AG08396 (cell line): ENCODE data around the gene SLC16A14.
"Not testable (repeated sequence)": the region's sequence is repeated elsewhere in the genome, so short reads cannot be mapped to it uniquely, and the experiment has no call there.

ENCODE experiments used
- DNase-seq: peaks from one replicate; pipeline ENCODE4 v3.0.0; 2012; ENCODE audit warnings: low spot score, mixed read lengths

The SLC16A14 gene, protein sequence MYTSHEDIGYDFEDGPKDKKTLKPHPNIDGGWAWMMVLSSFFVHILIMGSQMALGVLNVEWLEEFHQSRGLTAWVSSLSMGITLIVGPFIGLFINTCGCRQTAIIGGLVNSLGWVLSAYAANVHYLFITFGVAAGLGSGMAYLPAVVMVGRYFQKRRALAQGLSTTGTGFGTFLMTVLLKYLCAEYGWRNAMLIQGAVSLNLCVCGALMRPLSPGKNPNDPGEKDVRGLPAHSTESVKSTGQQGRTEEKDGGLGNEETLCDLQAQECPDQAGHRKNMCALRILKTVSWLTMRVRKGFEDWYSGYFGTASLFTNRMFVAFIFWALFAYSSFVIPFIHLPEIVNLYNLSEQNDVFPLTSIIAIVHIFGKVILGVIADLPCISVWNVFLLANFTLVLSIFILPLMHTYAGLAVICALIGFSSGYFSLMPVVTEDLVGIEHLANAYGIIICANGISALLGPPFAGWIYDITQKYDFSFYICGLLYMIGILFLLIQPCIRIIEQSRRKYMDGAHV

DNA sequence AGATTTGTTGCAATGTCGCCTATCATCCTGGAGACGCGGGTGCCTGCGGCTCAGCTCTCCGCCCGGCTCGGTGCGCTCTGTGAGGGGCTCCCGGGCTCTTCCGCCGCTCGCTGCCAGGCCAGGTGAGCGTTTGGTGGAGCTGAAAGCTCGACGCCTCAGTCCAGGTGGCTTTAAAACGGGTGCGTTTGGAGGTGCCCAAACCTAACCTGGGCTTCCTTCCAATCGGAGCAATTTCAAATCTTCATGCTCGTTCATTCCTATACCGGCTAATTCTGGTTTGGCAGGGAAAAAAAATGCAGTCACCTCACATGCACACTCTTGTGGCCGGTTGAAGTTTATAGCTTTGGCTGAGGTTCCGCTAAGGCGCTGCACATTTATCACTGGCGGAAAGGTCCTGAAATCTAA lies at the start of gene SLC16A14:
TSS of gene SLC16A14 (minus strand) at position 274 of the 405 bp plus-strand sequence. CDS start 9,572 bp downstream, outside the sequence.
- peak; percentile 56 for DNase-seq

- no peak for DNase-seq
Measured at GRCh38 chr2:230106771-230107170, 38.0 kb upstream of the SLC16A14 start.

DNA sequence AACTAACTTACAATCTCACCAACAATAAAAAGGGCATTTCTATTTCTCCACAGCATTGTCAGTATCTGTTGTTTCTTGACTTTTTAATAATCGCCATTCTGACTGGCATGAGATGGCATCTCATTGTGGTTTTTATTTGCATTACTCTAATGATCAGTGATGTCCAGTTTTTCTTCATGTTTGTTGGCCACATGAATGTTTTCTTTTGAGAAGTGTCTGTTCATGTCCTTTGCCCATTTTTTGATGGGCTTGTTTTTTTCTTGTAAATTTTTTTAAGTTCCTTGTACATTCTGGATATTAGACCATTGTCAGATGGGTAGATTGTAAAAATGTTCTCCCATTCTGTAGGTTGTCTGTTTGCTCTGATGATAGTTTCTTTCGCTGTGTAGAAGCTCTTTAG lies 33.2 kb upstream of the SLC16A14 start:
- DNase-seq = not testable (repeated sequence)

DNA sequence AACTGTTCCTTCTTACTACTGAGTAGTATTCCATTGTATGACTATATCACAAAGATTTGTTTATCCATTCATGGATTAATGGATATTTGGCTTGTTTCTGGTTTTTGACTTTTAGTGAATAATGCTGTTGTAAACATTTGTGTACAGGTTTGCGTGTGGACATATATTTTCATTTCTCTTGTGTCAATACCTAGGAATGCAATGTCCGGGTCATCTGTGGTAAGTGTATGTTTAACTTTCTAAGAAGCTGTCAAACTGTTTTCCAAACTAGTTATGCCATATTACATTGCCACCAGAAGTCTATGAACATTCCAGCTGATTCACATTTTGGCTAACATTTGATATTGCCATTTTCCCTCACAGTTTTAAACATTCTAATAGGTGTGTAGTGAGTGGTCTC lies 29.1 kb upstream of the SLC16A14 start:
- DNase-seq = no peak

DNA sequence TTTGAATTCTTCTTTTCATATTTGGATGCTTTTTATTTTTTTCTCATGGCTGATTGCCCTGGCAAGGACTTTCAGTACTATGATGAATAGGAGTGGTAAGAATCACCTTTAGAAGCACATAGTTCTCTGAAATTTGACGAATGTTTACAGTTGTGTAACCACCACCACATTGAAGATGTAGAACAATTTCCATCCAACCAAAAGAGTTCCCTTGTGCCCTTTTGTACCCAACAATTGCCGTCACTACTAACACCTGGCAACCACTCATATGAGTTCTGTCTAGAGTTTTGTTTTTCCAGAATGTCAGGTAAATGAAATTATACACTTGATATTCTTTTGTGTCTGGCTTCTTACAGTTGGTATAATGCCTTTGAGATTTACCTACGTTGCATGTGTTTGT lies 28.7 kb upstream of the SLC16A14 start:
- no peak for DNase-seq

DNA sequence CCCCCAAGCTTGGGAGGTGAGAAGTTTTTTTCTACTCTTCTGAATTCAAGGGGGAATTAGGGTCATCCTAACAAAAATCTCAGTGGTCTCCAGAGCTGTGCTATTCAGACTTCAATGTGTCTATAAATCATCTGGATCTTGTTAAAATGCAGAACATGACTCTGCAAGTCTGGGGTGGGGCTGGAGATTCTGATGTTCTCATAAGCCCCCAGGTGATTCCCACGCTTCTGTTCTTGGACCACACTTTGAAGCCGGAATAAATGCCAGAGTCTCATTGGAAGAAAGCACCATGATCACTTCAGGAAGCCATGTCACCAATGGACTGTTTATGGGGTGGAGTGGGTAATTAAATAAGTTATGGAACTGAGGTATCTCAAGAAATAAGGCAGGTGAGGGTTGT lies 22.2 kb upstream of the SLC16A14 start:
- no peak for DNase-seq

DNA sequence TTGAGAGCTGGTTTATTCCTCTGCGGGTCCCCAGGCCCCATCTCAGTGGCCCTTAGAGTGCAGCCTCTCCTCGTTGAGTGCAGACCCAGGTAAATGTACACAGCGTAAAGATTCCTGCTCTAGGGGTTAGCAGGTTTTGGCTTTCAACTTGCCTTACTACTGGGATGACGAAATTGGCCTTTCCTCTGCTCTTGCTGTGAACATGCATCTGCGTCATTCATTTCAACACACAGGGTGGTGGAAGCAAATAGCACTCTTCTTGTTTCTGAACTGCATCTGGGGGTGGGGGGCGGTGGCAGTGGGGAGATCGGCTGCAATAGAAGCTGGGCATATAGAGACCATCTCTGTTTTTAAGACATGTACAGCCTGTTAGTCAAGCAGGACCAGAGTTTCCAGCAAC lies 16.5 kb upstream of the SLC16A14 start:
- DNase-seq = no peak

DNA sequence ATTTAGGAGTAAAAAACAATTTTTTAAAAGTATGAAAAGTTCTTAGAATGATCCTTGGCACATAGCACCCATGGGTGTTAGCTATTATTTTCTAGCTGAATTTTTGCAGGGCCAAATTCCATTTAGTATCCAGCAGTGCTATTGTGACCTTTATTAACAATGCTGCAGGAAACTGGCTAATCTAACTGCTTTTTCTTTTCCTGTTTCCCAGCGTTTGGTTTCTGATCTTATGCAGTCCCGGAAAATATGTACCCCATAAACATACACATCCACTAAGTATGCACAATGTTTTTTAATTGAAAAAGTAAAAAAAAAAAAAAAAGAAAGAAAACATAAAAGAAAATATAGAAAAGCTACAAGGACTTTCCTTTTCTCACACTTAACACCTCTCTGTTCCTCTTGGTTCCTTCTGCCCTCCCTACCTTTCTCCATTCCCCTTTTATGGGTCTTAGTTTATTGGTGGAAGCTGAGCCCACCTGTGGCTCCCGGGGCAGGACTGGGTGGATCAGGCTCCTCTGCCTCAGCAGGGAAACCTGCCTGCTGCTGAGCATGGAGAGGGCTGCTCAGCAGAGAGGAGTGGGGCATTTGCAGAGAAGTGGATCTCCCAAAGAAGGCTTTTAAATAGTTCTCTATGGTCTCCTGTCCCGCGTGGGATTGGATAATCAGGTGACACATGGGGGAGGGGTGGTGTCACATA lies 9.3 kb upstream of the SLC16A14 start:
- no peak for DNase-seq

- DNase-seq = no peak
Measured at GRCh38 chr2:230076819-230077218, 8.1 kb upstream of the SLC16A14 start.

DNA sequence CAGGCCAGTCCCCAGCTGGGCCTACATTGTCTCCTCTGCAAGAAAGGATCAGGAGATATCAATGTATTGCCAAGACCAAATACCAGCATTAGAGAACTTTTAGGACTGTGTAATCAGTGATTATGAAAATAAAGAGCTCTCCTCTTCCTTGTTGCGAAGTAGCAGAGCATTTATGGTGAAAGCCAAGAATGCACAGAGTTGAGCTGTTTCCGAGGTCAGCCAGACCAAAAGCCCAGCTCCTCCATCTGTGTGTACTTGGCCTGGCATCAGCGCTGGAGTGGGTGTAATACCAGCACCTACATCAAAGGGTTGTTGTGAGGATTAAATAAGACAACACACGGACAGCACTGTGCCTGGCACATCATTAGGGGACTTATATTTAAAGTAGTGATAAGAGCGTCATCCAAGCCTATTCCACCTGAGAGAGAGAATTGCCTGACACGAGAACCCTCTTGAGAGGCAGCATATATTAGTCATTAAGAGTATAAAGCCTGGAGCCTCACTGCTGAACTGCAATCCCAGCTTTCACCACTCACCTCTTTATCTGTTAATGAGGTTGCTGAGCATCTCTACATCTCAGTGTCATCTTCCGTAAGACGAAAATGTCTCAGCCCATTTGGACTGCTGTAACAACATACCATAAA lies 7.4 kb upstream of the SLC16A14 start:
- no peak for DNase-seq

DNA sequence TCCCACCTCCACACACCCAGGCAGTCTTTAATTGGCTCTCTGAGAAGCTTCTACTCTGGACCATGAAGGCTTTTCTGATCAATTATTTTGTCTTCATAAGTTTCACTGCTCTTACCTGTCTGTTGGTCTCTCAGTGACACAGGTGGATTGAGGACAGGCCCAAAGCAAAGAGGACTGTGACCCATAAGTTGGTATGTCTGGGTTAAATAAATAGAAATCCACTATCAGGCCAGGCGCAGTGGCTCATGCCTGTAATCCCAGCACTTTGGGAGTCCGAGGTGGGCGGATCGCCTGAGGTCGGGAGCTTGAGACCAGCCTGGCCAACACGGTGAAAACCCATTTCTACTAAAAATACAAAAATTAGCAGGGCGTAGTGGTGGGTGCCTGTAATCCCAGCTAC lies 2.7 kb upstream of the SLC16A14 start:
- no peak for DNase-seq

- DNase-seq = no peak
Measured at GRCh38 chr2:230069402-230069801, 678 bp upstream of the SLC16A14 start.

DNA sequence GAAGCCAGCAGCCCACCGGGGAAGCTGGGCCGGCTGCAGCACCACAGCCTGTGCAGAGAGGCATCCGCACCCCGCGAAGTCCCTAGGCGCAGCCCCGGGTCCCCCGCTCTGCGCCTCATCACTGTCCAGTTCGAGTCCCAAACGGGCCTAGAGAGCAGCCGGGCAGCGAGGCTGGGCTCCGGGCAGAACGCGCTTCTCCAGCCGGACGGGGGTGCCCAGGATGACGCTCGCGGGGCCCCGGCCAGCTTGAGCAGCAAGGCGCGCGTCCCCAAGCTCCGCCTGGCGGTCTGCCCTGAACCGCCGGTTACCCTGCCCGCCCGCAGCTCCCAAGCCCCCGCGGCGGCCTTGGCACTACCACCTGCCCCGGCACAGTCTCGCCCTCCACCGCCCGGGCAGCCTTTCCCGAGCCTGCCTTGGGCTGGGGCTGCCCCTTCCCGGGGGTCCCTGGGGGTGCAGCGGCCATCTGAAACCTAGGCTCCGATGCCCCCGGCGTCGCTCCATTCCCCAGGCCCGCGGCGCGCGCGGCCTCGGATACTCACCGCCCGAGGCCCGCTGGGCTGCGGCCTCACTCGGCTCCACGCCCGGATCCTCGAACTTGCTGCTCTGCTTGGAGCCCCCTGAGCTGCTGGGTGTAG lies 591 bp downstream of the SLC16A14 start:
- DNase-seq = peak; percentile 66

DNA sequence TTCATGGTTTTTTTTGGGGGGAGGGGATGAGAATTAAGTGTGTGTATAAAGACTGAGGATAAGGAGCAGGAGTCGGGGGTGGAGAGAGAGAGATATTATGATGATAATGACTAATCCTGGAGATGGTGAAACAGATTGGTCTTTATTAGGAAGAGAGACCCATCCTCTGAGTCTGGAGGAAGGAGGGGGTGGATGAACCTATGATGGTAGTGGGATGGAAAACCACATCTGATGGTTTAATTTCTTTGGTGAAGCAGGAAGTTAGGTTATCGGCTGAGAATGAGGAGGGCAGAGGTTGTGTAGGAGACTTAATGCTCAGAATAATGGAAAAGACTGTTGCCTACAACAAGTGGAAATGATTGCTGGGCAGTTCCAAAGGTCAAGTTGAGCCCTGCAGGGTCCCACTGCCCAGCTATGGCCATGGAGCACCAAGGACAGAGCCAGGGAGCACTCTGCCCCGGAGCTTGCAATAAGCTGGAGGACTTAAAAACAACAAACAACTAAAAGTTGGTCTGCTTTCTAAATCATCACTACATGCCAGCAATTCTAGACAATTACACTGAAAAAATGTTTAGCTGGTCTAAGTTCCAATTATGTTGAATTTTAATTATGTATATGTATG lies 7.9 kb downstream of the SLC16A14 start:
- no peak for DNase-seq

DNA sequence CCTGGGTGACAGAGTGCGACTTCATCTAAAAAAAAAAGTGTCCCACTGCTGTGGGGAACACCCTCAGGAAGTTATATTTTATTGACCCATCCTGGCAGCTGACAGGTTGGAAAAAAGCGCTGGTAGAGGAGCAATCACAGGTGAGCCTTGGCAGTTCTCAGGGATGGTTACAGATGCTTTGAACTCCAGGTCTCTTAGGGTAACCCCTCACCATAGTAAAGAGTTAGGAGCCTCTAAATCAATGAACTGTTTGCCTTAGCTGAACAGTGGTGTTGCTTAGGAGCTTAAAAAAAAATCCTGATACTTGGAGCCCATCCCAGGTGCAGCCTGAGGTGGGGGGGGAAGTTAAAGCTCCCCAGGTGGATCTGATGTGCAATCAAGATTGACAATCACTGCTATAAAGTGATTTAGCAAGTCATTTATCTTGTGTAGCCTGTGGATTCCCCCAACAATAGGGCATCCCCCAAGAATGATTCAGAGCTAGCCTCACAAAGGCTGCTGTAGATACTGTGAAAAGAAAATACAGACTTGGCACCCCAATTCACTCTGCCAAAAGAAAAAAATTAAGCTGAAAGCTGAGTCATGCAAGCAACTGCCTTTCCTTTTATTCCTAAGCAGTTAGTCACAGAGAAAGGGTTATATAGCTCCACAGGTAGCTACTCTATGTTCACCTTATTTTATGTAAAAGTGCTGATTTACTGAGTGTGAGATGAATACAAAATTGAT lies 14.8 kb downstream of the SLC16A14 start:
- peak; percentile 35 for DNase-seq

- no peak for DNase-seq
Measured at GRCh38 chr2:230052299-230052698, 16.4 kb downstream of the SLC16A14 start.

- DNase-seq = no peak
Measured at GRCh38 chr2:230050136-230050535, 18.6 kb downstream of the SLC16A14 start.

GRCh38 chr2:230048010-230048671 lies 20.6 kb downstream of the SLC16A14 start:
- DNase-seq = no peak

- no peak for DNase-seq
Measured at GRCh38 chr2:230046491-230046890, 22.2 kb downstream of the SLC16A14 start.

GRCh38 chr2:230043461-230043860 lies 25.3 kb downstream of the SLC16A14 start:
- no peak for DNase-seq

GRCh38 chr2:230043025-230043424 lies 25.7 kb downstream of the SLC16A14 start:
- no peak for DNase-seq
